HepG2 (cell line): ENCODE results near the gene OTX1. TPM values are rescaled to one million over a fixed set of nuclear protein-coding genes. Genes with fewer than 3 reads are reported as not detected.

Source experiments
- CHD4 ChIP-seq: fragments of 200-600 bp; sonication (generic); IDR thresholded peaks from 2 replicates; pipeline ENCODE4 v1.7.0; 2017; ENCODE audit warnings: mild to moderate bottlenecking, low read length, borderline replicate concordance
- FIP1L1 ChIP-seq: fragments of 200-400 bp; formaldehyde crosslinking; IDR thresholded peaks from 2 replicates; pipeline ENCODE4 v1.6.1; 2018; ENCODE audit warnings: low read depth, mild to moderate bottlenecking, low read length, moderate library complexity, borderline replicate concordance; ENCODE audit not compliant: insufficient read depth
- HDAC1 ChIP-seq: sonication (generic); formaldehyde crosslinking; IDR thresholded peaks from 2 replicates; pipeline ENCODE4 v1.5.1; 2020; ENCODE audit warnings: mild to moderate bottlenecking, missing genetic modification reagents
- TRAFD1 ChIP-seq: sonication (generic); formaldehyde crosslinking; IDR thresholded peaks from 2 replicates; pipeline ENCODE4 v1.5.1; 2020; ENCODE audit warnings: missing genetic modification reagents, mild to moderate bottlenecking, borderline replicate concordance
- ZBTB25 ChIP-seq: IDR thresholded peaks from 2 replicates; pipeline ENCODE4 v1.6.1; 2018; ENCODE audit warnings: missing genetic modification reagents
- ZNF460 ChIP-seq: sonication (generic); formaldehyde crosslinking; IDR thresholded peaks from 2 replicates; pipeline ENCODE4 v1.5.1; 2020; ENCODE audit warnings: missing genetic modification reagents, mild to moderate bottlenecking, borderline replicate concordance
- ZNF598 ChIP-seq: sonication (generic); formaldehyde crosslinking; IDR thresholded peaks from 2 replicates; pipeline ENCODE4 v1.5.1; 2020; ENCODE audit warnings: mild to moderate bottlenecking, missing genetic modification reagents, borderline replicate concordance
- ZNF652 ChIP-seq: IDR thresholded peaks from 2 replicates; pipeline ENCODE4 v1.6.1; 2016; ENCODE audit warnings: low read depth, borderline replicate concordance
- ZNF724P ChIP-seq: sonication (generic); formaldehyde crosslinking; IDR thresholded peaks from 2 replicates; pipeline ENCODE4 v1.8.0; 2022; ENCODE audit warnings: missing genetic modification reagents, borderline replicate concordance
- polyA plus RNA-seq, 8 experiments: library from polyadenylated mRNA; depleted of rRNA in 3 of 8; stranded (reverse) in 7 of 8; unstranded in 1 of 8; fragments of >200 nt; fragmentation: Illumina TruSeq in 4 of 8; extraction: Trizol in 4 of 8; gene quantifications; 2 replicates each; pipeline versions ENCODE4 v1.2.1 to v1.2.3, GENCODE V29; 2011 to 2016; ENCODE audit warnings: low read depth in 4 of 8, missing spikeins in 1 of 8, mixed read lengths in 1 of 8; ENCODE audit not compliant: insufficient read depth in 1 of 8
- total RNA-seq, 5 experiments: library from RNA; depleted of rRNA; stranded (reverse); fragments of >200 nt; fragmentation: Illumina TruSeq; extraction: Trizol; gene quantifications; 2 replicates each; pipeline ENCODE4 v1.2.3, GENCODE V29; 2016; ENCODE audit warnings: low read depth in 1 of 5
- TF ChIP-seq, protein P1 (sequence below): sonication (generic); formaldehyde crosslinking; IDR thresholded peaks from 2 replicates; pipeline ENCODE4 v1.5.1; 2020; ENCODE audit warnings: mild to moderate bottlenecking, missing genetic modification reagents, borderline replicate concordance
- TF ChIP-seq, protein P2 (sequence below): sonication (generic); formaldehyde crosslinking; IDR thresholded peaks from 2 replicates; pipeline ENCODE4 v1.4.0; 2020; ENCODE audit warnings: mild to moderate bottlenecking, missing genetic modification reagents, borderline replicate concordance
- TF ChIP-seq, protein P3 (sequence below): sonication (generic); formaldehyde crosslinking; IDR thresholded peaks from 2 replicates; pipeline ENCODE4 v1.4.0; 2020; ENCODE audit warnings: missing genetic modification reagents

The OTX1 gene
- total and polyA plus RNA-seq, 2 of the 13 experiments (the other 11 are each of a cell fraction or from before 2014, with no cell fraction given) = 1.0 to 5.0 TPM

DNA sequence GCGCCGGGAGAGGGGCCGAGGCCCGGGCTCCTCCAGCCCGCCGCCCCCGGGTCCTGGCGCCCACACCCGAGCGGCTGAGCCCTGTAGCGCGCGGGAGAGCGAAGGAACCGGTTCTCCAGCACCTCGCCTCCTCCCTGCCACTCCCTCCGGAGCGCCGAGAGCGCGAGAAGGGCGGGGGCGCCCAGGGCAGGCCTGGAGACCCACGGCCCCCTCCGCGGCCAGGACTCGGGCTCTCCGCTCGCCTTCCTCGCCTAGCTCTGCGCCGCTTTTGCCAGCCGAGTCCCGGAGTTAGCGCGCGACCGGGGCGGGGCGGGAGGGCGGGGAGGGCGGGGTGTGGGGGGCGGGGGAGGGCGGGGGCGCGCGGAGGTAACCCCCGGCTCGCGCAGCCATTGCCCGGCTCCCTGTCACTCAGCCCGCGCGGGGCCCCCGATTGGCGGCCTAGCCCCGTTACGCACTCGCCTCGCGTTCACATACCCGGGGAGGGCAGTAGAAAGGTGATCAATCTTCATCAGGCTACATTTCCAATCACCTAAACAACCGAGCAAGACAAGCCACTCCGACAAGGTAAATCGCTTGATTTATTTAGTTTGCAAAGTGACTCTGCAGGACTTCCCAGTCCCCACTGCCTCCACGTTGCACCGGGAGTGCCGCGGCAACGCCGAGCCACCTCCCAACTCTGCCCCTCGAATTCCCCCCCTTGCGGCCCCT, at the start of gene OTX1 (continued):
- TF ChIP-seq, protein P1, sequence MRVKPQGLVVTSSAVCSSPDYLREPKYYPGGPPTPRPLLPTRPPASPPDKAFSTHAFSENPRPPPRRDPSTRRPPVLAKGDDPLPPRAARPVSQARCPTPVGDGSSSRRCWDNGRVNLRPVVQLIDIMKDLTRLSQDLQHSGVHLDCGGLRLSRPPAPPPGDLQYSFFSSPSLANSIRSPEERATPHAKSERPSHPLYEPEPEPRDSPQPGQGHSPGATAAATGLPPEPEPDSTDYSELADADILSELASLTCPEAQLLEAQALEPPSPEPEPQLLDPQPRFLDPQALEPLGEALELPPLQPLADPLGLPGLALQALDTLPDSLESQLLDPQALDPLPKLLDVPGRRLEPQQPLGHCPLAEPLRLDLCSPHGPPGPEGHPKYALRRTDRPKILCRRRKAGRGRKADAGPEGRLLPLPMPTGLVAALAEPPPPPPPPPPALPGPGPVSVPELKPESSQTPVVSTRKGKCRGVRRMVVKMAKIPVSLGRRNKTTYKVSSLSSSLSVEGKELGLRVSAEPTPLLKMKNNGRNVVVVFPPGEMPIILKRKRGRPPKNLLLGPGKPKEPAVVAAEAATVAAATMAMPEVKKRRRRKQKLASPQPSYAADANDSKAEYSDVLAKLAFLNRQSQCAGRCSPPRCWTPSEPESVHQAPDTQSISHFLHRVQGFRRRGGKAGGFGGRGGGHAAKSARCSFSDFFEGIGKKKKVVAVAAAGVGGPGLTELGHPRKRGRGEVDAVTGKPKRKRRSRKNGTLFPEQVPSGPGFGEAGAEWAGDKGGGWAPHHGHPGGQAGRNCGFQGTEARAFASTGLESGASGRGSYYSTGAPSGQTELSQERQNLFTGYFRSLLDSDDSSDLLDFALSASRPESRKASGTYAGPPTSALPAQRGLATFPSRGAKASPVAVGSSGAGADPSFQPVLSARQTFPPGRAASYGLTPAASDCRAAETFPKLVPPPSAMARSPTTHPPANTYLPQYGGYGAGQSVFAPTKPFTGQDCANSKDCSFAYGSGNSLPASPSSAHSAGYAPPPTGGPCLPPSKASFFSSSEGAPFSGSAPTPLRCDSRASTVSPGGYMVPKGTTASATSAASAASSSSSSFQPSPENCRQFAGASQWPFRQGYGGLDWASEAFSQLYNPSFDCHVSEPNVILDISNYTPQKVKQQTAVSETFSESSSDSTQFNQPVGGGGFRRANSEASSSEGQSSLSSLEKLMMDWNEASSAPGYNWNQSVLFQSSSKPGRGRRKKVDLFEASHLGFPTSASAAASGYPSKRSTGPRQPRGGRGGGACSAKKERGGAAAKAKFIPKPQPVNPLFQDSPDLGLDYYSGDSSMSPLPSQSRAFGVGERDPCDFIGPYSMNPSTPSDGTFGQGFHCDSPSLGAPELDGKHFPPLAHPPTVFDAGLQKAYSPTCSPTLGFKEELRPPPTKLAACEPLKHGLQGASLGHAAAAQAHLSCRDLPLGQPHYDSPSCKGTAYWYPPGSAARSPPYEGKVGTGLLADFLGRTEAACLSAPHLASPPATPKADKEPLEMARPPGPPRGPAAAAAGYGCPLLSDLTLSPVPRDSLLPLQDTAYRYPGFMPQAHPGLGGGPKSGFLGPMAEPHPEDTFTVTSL (CRISPR knock-in tag) = no peak
- TF ChIP-seq FIP1L1 (no peak), ZNF652 (CRISPR knock-in tag) (no peak), HDAC1 (CRISPR knock-in tag) (peak; percentile 54), CHD4 (no peak), ZNF598 (no peak; the same call in none of the 2 replicates), ZNF724P (no peak), ZNF460 (CRISPR knock-in tag) (no peak), ZBTB25 (CRISPR knock-in tag) (no peak), TRAFD1 (CRISPR knock-in tag) (no peak; the same call in 1 of the 2 replicates)
- TF ChIP-seq, protein P2, sequence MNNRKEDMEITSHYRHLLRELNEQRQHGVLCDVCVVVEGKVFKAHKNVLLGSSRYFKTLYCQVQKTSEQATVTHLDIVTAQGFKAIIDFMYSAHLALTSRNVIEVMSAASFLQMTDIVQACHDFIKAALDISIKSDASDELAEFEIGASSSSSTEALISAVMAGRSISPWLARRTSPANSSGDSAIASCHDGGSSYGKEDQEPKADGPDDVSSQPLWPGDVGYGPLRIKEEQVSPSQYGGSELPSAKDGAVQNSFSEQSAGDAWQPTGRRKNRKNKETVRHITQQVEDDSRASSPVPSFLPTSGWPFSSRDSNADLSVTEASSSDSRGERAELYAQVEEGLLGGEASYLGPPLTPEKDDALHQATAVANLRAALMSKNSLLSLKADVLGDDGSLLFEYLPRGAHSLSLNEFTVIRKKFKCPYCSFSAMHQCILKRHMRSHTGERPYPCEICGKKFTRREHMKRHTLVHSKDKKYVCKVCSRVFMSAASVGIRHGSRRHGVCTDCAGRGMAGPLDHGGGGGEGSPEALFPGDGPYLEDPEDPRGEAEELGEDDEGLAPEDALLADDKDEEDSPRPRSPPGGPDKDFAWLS (CRISPR knock-in tag) = no peak
- TF ChIP-seq, protein P3, sequence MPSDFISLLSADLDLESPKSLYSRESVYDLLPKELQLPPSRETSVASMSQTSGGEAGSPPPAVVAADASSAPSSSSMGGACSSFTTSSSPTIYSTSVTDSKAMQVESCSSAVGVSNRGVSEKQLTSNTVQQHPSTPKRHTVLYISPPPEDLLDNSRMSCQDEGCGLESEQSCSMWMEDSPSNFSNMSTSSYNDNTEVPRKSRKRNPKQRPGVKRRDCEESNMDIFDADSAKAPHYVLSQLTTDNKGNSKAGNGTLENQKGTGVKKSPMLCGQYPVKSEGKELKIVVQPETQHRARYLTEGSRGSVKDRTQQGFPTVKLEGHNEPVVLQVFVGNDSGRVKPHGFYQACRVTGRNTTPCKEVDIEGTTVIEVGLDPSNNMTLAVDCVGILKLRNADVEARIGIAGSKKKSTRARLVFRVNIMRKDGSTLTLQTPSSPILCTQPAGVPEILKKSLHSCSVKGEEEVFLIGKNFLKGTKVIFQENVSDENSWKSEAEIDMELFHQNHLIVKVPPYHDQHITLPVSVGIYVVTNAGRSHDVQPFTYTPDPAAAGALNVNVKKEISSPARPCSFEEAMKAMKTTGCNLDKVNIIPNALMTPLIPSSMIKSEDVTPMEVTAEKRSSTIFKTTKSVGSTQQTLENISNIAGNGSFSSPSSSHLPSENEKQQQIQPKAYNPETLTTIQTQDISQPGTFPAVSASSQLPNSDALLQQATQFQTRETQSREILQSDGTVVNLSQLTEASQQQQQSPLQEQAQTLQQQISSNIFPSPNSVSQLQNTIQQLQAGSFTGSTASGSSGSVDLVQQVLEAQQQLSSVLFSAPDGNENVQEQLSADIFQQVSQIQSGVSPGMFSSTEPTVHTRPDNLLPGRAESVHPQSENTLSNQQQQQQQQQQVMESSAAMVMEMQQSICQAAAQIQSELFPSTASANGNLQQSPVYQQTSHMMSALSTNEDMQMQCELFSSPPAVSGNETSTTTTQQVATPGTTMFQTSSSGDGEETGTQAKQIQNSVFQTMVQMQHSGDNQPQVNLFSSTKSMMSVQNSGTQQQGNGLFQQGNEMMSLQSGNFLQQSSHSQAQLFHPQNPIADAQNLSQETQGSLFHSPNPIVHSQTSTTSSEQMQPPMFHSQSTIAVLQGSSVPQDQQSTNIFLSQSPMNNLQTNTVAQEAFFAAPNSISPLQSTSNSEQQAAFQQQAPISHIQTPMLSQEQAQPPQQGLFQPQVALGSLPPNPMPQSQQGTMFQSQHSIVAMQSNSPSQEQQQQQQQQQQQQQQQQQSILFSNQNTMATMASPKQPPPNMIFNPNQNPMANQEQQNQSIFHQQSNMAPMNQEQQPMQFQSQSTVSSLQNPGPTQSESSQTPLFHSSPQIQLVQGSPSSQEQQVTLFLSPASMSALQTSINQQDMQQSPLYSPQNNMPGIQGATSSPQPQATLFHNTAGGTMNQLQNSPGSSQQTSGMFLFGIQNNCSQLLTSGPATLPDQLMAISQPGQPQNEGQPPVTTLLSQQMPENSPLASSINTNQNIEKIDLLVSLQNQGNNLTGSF = no peak
